ENCODE measurements around the gene ALAD. TPM values are rescaled to one million over a fixed set of nuclear protein-coding genes. Genes with fewer than 3 reads are reported as not detected.
A peak's percentile ranks its signal among the peaks of the same experiment; 100 is the strongest.

ALAD gene
- total and polyA plus RNA-seq, 9 of the 15 experiments (the other 6 are each of a cell fraction or from before 2014, with no cell fraction given): 1.3 to 12.7 (median 6.8) TPM

DNA sequence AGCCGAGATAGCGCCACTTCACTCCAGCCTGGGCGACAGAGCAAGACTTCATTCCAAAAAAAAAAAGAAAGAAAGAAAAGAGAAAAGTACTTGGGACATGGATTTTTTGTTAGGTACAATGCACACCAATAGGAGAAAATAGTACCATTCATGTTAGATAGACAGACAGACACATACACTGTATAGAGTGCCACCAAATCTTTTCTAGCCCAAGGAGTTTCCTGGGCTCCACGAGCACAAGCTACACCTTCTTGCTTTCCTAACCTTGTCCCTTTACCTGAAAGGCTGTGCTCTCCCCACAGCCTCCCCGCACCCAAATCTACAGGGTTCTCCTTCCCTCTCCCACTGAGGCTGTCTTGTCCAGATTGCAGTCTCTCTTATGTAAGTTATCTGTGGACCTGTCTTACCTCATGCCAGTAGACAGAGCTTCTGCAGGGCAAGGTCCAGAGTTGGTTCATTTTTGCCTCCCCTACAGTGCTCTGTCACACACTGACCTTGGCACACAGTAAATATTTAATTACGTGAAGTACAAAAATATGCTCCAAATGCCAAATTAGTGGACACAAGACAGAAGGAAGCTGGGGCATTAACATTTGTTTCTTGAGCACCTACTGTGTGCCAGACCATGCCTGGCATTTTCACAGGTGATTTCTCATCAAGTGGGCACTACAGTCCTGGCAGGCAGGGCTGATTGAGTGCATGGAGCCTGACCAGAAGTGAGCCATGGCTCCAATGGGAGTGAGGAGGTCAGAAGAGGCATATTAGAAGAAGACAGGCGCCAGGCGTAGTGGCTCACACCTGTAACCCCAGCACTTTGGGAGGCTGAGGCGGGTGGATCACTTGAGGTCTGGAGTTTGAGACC lies 5.9 kb downstream of the ALAD start:
- no TSS peak for BruUV-seq (replicated peaks)
- Histone ChIP-seq H3K4me1 (replicated peaks in 1 of 2; ENCODE audit: control insufficient read depth in 2 of 2, insufficient read depth in 2 of 2, low read length in 2 of 2) (peaks cover 19 to 29% of the 10 kb centered on the region in 2 experiments; a peak in 4 of 5 replicates), H3K9me1 (ENCODE audit: control insufficient read depth, insufficient read depth, low read length) (no peaks in the 10 kb centered on the region), H3K36me3 (ENCODE audit: control insufficient read depth, insufficient read depth, low read length) (peaks cover 10% of the 10 kb centered on the region; the same call in 1 of the 3 replicates), H3K27ac (ENCODE audit: extremely low read depth, low read depth, low read length) (no peak overlapping the region), H3K4me2 (ENCODE audit: insufficient read depth, low read length) (no peak overlapping the region), H2AFZ (ENCODE audit: low read depth, low read length) (no peak overlapping the region), H3K27me3 (ENCODE audit: control insufficient read depth in 2 of 2, insufficient read depth in 2 of 2, low read length in 2 of 2) (no peaks in the 10 kb centered on the region), H3K9ac (ENCODE audit: insufficient read depth in 1 of 2, low read depth in 2 of 2, low read length in 2 of 2) (0 out of 4 replicates have a peak overlapping the region, but pooled peaks of 1 of the 2 experiments have one; percentile 13), H3K4me3 (no peak overlapping the region), H4K20me1 (replicated peaks; ENCODE audit: control insufficient read depth, insufficient read depth, low read length) (0 out of 2 replicates have a peak, but pooled peaks cover 3% of the 10 kb centered on the region), H3K79me2 (ENCODE audit: control insufficient read depth, insufficient read depth, low read length) (no peaks in the 10 kb centered on the region), H3K9me3 (replicated peaks; ENCODE audit: control insufficient read depth, insufficient read depth, low read depth, low read length) (no peaks in the 10 kb centered on the region)
- no peak for FAIRE-seq
- ChIA-PET POLR2A (interaction anchor here (0.5 kb wide), 1 partner anchor 383 kb away, joined by 3 read pairs; no protein-coding TSS in a partner anchor), CTCF (ENCODE audit: low intra/inter-chr PET ratio) (no interaction called here)
- intact Hi-C loops (cut with micrococcal nuclease) (no loop called here), in situ Hi-C loops (cut with MboI) (no loop called here)
- WGBS (ENCODE audit: insufficient coverage, low coverage, missing lambda C conversion rate): 83% methylated on average over 7 of the region's 9 CpGs
- DNase-seq (ENCODE audit: extremely low read depth in 1 of 4, low spot score in 3 of 4): no peak
- no peak for TF ChIP-seq HOXB6 (CRISPR knock-in tag; IDR thresholded peaks at IDR 0.05; ENCODE audit: borderline replicate concordance)
- peak; percentile 73 for TF ChIP-seq ZKSCAN1 (IDR thresholded peaks at IDR 0.05; ENCODE audit: low read depth, low read length)
- ATAC-seq: no peak

DNA sequence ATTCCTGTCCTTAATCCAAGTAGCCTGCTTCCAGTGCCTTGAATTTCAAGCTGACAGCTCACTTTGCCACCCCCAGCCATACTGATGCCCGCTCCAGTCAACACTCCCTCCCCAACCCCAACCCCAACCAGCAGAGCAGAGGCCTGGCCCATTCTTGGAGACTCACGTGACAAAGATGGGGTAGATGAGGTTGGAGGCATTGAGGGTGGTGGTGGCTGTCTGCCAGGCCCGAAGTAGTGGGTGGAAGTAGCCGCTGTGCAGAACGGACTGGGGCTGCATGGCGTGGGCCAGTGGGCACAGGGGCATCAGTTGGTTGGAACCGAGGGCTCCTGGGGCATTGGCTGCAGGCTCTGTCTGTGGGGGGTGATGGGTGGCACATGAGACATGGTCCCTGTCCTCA lies 7.8 kb downstream of the ALAD start:
- no peaks in the 10 kb centered on the region for H3K9me1 ChIP-seq (ENCODE audit: control insufficient read depth, insufficient read depth, low read length)
- H3K27me3 ChIP-seq (ENCODE audit: control insufficient read depth in 2 of 2, insufficient read depth in 2 of 2, low read length in 2 of 2): no peaks in the 10 kb centered on the region
- intact Hi-C loops (cut with micrococcal nuclease) (no loop called here), in situ Hi-C loops (cut with MboI) (no loop called here)
- H4K20me1 ChIP-seq (replicated peaks; ENCODE audit: control insufficient read depth, insufficient read depth, low read length): 0 out of 2 replicates have a peak, but pooled peaks cover 3% of the 10 kb centered on the region
- H3K27ac ChIP-seq (ENCODE audit: extremely low read depth, low read depth, low read length): no peak overlapping the region
- H2AFZ ChIP-seq (ENCODE audit: low read depth, low read length): no peak overlapping the region
- no peak overlapping the region for H3K4me2 ChIP-seq (ENCODE audit: insufficient read depth, low read length)
- CTCF ChIA-PET (ENCODE audit: low intra/inter-chr PET ratio): no interaction called here
- ATAC-seq (no peak), FAIRE-seq (no peak), DNase-seq (ENCODE audit: extremely low read depth in 1 of 4, low spot score in 3 of 4) (no peak)
- H3K9ac ChIP-seq (ENCODE audit: insufficient read depth in 1 of 2, low read depth in 2 of 2, low read length in 2 of 2): peak overlapping the region in 1 of 2 experiments; percentile 52; a peak in 2 of 4 replicates
- H3K4me3 ChIP-seq: no peak overlapping the region
- H3K4me1 ChIP-seq (replicated peaks in 1 of 2; ENCODE audit: control insufficient read depth in 2 of 2, insufficient read depth in 2 of 2, low read length in 2 of 2): peaks cover 12 to 25% of the 10 kb centered on the region in 2 experiments; a peak in 4 of 5 replicates
- 81% methylated on average over 6 of the region's 7 CpGs for WGBS (ENCODE audit: insufficient coverage, low coverage, missing lambda C conversion rate)
- no peak for TF ChIP-seq BCL6 (CRISPR knock-in tag; IDR thresholded peaks at IDR 0.05)
- TF ChIP-seq, protein P1, sequence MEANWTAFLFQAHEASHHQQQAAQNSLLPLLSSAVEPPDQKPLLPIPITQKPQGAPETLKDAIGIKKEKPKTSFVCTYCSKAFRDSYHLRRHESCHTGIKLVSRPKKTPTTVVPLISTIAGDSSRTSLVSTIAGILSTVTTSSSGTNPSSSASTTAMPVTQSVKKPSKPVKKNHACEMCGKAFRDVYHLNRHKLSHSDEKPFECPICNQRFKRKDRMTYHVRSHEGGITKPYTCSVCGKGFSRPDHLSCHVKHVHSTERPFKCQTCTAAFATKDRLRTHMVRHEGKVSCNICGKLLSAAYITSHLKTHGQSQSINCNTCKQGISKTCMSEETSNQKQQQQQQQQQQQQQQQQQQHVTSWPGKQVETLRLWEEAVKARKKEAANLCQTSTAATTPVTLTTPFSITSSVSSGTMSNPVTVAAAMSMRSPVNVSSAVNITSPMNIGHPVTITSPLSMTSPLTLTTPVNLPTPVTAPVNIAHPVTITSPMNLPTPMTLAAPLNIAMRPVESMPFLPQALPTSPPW (CRISPR knock-in tag; IDR thresholded peaks at IDR 0.05): no peak
- TF ChIP-seq GTF2A2 (tag; IDR thresholded peaks at IDR 0.05): no peak
- TF ChIP-seq ZZZ3 (IDR thresholded peaks at IDR 0.05): no peak
- POLR2A ChIA-PET: no interaction called here
- no peaks in the 10 kb centered on the region for H3K9me3 ChIP-seq (replicated peaks; ENCODE audit: control insufficient read depth, insufficient read depth, low read depth, low read length)
- no peaks in the 10 kb centered on the region for H3K79me2 ChIP-seq (ENCODE audit: control insufficient read depth, insufficient read depth, low read length)
- peaks cover 25% of the 10 kb centered on the region; the same call in 2 of the 3 replicates for H3K36me3 ChIP-seq (ENCODE audit: control insufficient read depth, insufficient read depth, low read length)
- BruUV-seq (replicated peaks): no TSS peak
